IPS-18a (cell line): Measurements from ENCODE around the gene CHRNA9.

ENCODE experiments used
- H3K27ac ChIP-seq: one replicate; pipeline ENCODE4 v1.5.1; 2013; ENCODE audit warnings: low read length
- H3K27me3 ChIP-seq: one replicate; pipeline ENCODE4 v1.6.1; 2013; ENCODE audit warnings: mild to moderate bottlenecking, low read length; ENCODE audit not compliant: control insufficient read depth, insufficient read depth
- H3K36me3 ChIP-seq: one replicate; pipeline ENCODE4 v1.6.1; 2013; ENCODE audit warnings: low read depth, low read length; ENCODE audit not compliant: control insufficient read depth
- H3K4me1 ChIP-seq: one replicate; pipeline ENCODE4 v1.6.1; 2013; ENCODE audit warnings: low read depth, low read length; ENCODE audit not compliant: control insufficient read depth
- H3K4me3 ChIP-seq: one replicate; pipeline ENCODE4 v1.5.1; 2013; ENCODE audit warnings: low read length
- H3K9ac ChIP-seq: one replicate; pipeline ENCODE4 v1.6.1; 2013; ENCODE audit warnings: mild to moderate bottlenecking, low read length, moderate library complexity
- H3K9me3 ChIP-seq: one replicate; pipeline ENCODE4 v1.6.1; 2013; ENCODE audit warnings: low read depth, low read length; ENCODE audit not compliant: control insufficient read depth

CHRNA9 gene

GRCh38 chr4:40395908-40396793 lies 61.0 kb downstream of the CHRNA9 start:
- Histone ChIP-seq H3K4me1 (peaks cover 10% of the 10 kb centered on the region), H3K27ac (no peak overlapping the region), H3K27me3 (no peaks in the 10 kb centered on the region), H3K36me3 (no peaks in the 10 kb centered on the region), H3K4me3 (no peak overlapping the region), H3K9me3 (no peaks in the 10 kb centered on the region), H3K9ac (no peak overlapping the region)

- Histone ChIP-seq H3K4me1 (peaks cover 10% of the 10 kb centered on the region), H3K27me3 (no peaks in the 10 kb centered on the region), H3K4me3 (no peak overlapping the region), H3K27ac (no peak overlapping the region), H3K9me3 (no peaks in the 10 kb centered on the region), H3K36me3 (no peaks in the 10 kb centered on the region), H3K9ac (no peak overlapping the region)
These were observed 64.4 kb downstream of the CHRNA9 start for GRCh38 chr4:40399578-40399977.

- Histone ChIP-seq H3K27me3 (no peaks in the 10 kb centered on the region), H3K9ac (no peak overlapping the region), H3K36me3 (no peaks in the 10 kb centered on the region), H3K9me3 (no peaks in the 10 kb centered on the region), H3K4me3 (no peak overlapping the region), H3K4me1 (peaks cover 5% of the 10 kb centered on the region), H3K27ac (no peak overlapping the region)
These were observed 66.0 kb downstream of the CHRNA9 start for GRCh38 chr4:40401096-40401495.

- Histone ChIP-seq H3K4me3 (no peak overlapping the region), H3K27ac (no peak overlapping the region), H3K9me3 (no peaks in the 10 kb centered on the region), H3K4me1 (no peaks in the 10 kb centered on the region), H3K9ac (no peak overlapping the region), H3K36me3 (no peaks in the 10 kb centered on the region), H3K27me3 (no peaks in the 10 kb centered on the region)
These were observed 66.5 kb downstream of the CHRNA9 start for GRCh38 chr4:40401631-40402030.

- Histone ChIP-seq H3K27me3 (no peaks in the 10 kb centered on the region), H3K4me3 (no peak overlapping the region), H3K9ac (no peak overlapping the region), H3K27ac (no peak overlapping the region), H3K36me3 (no peaks in the 10 kb centered on the region), H3K9me3 (peaks cover 3% of the 10 kb centered on the region), H3K4me1 (no peaks in the 10 kb centered on the region)
These were observed 67.4 kb downstream of the CHRNA9 start for GRCh38 chr4:40402556-40402955.

- no peaks in the 10 kb centered on the region for H3K4me1 ChIP-seq
- H3K27me3 ChIP-seq: no peaks in the 10 kb centered on the region
- no peaks in the 10 kb centered on the region for H3K36me3 ChIP-seq
- H3K9ac ChIP-seq: no peak overlapping the region
- no peak overlapping the region for H3K27ac ChIP-seq
- peaks cover 3% of the 10 kb centered on the region for H3K9me3 ChIP-seq
- no peak overlapping the region for H3K4me3 ChIP-seq
These were observed 67.9 kb downstream of the CHRNA9 start for GRCh38 chr4:40403081-40403480.
